GM12874 (cell line): ENCODE results near the gene CLSTN1.

ENCODE experiments used
- TF ChIP-seq, protein P1 (sequence below): IDR thresholded peaks from 2 replicates; pipeline ENCODE4 v1.5.1; 2011; ENCODE audit warnings: low read depth, mild to moderate bottlenecking, control low read depth, low read length, moderate library complexity; ENCODE audit not compliant: insufficient read depth

The CLSTN1 gene

DNA sequence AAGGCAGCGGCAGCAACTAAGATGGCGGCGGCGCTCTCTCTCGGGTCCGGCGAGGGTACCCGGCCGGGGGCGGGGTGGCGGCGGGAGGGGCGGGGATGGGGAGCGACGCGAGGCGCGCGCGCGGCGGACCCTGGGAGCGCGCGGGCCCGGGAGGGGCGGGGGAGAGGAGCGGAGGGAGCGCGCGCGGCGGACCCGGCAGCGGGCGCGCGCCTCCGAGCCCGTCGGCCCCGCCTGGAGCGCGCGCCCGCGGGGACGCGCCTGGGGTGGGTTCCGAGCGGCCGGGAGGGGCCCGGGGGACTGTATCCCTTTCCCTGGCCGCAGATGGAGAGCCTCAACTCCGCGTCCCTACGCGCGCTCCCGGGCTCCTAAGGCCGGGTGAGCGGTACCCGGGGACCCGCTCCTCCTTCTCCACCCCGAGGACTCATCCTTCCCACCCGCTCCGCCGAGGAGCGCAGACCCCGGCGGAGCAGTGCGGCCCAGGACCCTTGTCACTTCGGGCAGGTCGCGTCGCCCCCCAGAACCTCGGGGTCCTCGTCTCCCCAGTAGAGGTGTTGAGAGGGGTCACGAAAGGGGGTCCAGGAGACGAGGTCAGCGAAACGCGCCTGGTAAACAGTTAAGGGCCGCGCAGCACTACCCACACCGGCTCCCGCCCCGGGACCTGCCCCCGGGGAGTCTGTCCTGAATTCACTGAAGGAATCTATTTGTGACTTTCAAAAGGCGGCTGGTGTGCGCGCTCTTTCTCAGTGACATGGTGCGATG lies at the start of gene CLSTN1:
TSS of gene CLSTN1 (minus strand) at position 23 of the 759 bp plus-strand sequence. CDS start 232 bp downstream, outside the sequence.
- TF ChIP-seq, protein P1, sequence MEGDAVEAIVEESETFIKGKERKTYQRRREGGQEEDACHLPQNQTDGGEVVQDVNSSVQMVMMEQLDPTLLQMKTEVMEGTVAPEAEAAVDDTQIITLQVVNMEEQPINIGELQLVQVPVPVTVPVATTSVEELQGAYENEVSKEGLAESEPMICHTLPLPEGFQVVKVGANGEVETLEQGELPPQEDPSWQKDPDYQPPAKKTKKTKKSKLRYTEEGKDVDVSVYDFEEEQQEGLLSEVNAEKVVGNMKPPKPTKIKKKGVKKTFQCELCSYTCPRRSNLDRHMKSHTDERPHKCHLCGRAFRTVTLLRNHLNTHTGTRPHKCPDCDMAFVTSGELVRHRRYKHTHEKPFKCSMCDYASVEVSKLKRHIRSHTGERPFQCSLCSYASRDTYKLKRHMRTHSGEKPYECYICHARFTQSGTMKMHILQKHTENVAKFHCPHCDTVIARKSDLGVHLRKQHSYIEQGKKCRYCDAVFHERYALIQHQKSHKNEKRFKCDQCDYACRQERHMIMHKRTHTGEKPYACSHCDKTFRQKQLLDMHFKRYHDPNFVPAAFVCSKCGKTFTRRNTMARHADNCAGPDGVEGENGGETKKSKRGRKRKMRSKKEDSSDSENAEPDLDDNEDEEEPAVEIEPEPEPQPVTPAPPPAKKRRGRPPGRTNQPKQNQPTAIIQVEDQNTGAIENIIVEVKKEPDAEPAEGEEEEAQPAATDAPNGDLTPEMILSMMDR, result no peak

DNA sequence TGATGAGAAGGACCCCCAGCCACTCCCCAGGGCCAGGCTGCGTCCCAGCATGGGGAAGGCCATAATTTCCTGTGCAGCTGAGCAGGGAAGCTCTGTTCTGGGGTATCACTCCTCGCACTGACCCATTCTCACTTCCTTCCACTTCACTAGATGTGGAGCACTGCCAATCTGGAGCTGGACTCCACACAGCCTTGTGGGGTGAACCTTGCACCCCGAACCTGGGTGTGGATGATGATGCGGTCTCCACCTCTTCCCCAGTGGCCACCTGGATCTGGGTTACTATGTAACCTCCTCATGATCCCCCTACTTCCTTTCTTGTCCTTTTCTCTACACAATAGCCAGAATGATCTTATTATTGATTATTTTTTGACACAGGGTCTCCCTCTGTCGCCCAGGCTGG lies 49.6 kb upstream of the CLSTN1 start:
- TF ChIP-seq, protein P1, result no peak

DNA sequence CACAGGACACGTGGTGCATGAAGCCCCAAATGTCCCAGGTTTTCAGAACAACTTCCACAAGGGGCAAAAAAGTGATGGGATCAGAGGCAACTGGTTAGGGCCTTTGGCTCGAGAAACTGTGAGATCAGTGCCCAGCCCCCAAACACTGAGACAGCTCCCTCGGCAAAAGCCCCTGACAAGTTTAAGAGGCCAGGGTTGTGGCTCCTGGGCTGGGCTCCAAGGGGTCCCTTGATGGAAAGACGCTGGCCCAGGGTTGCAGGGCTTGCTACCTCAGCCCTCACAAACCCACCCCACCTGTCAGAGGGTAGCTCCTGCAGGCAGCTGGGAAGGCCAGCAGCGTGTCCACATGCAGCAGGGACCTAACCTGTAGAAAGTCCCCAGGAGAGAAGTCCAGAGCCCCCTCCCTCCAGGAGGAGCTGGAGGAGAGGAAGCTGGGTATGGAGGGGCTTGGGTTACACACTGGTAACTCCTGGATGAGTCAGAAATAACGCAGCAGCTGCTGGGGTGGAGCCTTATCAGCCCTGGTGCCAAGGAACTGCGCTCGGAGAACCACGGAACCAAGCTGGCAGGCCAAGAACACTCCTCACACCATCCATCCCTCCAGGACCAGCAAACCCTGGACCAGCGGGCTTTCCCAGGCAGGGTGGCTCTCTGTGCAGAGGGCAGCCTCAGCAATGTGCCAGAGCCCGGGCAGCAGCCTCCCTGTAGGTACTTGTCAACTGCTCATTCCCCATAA lies 48.8 kb upstream of the CLSTN1 start:
- TF ChIP-seq, protein P1, result no peak

DNA sequence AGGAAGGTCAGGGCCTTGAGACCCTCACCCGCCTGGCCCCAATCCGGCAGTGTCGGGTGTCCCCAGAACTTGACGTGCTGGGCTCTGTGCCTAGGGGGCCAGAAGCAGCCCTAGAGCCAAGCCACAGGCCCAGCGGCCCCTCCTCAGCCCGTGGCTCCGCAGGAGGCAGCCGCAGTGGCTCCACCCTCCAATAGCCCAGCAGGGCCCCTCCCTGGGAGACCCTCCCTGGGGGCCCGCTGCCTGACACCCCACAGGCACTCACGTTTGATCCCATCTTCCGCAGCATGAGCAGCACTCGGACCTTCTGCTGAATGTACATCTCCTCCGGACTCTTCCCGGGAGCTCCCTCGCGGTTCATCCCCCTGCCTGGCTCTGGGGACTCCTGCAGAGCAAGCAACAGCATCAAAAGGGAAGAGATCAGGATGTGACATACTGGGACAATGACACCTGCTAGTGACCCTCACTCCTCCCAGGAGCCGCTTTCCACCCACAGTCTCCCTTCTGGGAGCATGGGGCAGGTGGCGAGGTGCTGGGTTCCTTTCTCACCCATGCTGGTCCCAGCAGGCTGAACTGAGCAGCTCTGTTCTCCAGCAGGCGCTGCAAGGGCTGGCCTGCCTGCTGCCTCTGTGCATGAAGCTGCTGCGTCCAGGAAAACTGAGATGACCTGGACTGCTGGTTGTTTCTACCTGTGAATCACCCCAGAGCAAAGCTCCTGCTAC lies 48.1 kb upstream of the CLSTN1 start:
- TF ChIP-seq, protein P1, result no peak

DNA sequence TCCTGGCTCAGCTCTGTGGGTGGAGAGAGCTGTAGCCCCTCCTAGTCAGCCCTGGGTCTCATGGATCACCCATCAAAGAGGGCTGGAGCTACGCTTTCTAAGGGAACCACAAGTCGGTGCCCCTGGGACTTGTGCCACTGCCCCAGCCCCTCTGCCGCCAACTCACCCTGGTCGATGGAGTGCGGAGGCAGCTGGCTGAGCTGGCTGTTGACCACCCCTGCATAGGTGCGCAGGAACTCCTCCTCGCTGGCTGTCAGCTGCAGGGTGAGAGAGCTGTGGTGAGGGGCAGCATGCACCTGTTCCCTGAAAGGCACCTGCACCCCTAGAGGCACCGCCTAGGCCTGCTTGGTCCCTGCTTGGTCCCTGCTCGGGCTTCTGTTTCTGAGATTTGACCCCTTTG lies 47.3 kb upstream of the CLSTN1 start:
- TF ChIP-seq, protein P1, result no peak

DNA sequence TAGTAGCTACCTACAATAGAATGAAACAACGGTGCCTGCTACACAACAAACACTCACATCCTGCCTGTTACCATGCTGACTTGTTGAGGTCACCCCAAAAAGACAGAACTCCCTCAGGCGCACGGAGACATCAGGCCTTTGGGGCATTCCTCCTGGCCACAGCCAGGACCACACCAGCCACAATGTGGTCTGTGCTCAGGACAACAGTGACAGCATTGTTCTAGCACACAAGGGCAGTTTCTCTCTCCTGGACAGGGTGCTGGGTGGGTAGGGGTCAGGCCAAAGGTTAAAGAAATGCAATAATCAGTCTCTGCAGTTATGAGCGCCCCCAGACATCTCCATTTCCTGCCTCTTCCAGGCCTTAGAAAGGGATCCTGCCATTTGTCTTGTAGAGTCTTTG lies 46.8 kb upstream of the CLSTN1 start:
- TF ChIP-seq, protein P1, result no peak

DNA sequence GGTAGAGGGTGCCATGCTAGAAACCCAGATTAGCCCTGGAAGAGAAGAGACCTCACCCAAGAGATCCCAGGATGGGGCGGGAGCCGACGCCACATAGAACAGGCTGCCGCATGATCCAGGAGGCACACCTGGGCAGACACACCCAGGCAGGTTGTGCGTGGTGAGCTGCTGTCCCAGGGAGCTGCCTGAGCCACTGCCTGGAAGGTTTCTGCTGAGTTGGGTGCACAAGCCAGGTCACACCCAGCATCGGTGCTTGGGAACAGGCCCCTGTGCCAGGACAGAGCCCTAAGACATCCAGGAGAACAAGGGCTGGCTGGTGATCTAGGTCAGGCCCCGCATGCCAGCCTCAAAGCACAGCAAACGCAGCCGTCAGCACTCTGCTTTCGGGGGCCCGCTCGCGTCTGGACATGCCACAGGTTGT lies 46.1 kb upstream of the CLSTN1 start:
- TF ChIP-seq, protein P1, result no peak
